GM23338 (cell line): ENCODE data around the gene ROBO1. TPM values are rescaled to one million over a fixed set of nuclear protein-coding genes. Genes with fewer than 3 reads are reported as not detected.

Experiments used
- ATAC-seq: fragments of 200-7000 bp; cut with Tn5 transposase; 3 replicates; pipeline ENCODE4 v1.9.1; 2020
- DNase-seq: peaks from one replicate; pipeline ENCODE4 v3.0.0-alpha.2; 2015; ENCODE audit warnings: low spot score
- H2AFZ ChIP-seq: fragments of 200-600 bp; sonication (generic); 2 replicates; pipeline ENCODE4 v1.8.0; 2016; ENCODE audit warnings: antibody characterized with exemption, mild to moderate bottlenecking, moderate library complexity
- H3F3A ChIP-seq: fragments of 200-600 bp; sonication (generic); replicated peaks from 2 replicates; pipeline ENCODE4 v1.8.0; 2017; ENCODE audit warnings: antibody characterized with exemption, mixed run types, low read depth
- H3K27ac ChIP-seq: fragments of 200-600 bp; sonication (generic); 2 replicates; pipeline ENCODE4 v1.6.1; 2016; ENCODE audit warnings: low read depth
- H3K27me3 ChIP-seq: fragments of 200-600 bp; sonication (generic); 2 replicates; pipeline ENCODE4 v1.8.0; 2016; ENCODE audit warnings: mild to moderate bottlenecking, mixed run types, moderate library complexity; ENCODE audit not compliant: insufficient read depth
- H3K36me3 ChIP-seq: fragments of 200-600 bp; sonication (generic); 2 replicates; pipeline ENCODE4 v1.8.0; 2016; ENCODE audit warnings: mild to moderate bottlenecking; ENCODE audit not compliant: insufficient read depth
- H3K4me1 ChIP-seq: fragments of 200-600 bp; sonication (generic); 2 replicates; pipeline ENCODE4 v1.8.0; 2016; ENCODE audit warnings: mild to moderate bottlenecking, moderate library complexity; ENCODE audit not compliant: insufficient read depth
- H3K4me2 ChIP-seq: fragments of 200-600 bp; sonication (generic); 2 replicates; pipeline ENCODE4 v1.7.1; 2017; ENCODE audit warnings: mixed run types
- H3K4me3 ChIP-seq: fragments of 200-600 bp; sonication (generic); 2 replicates; pipeline ENCODE4 v1.6.1; 2016; ENCODE audit warnings: mixed run types
- H3K79me2 ChIP-seq: fragments of 200-600 bp; sonication (generic); replicated peaks from 2 replicates; pipeline ENCODE4 v1.8.0; 2017; ENCODE audit warnings: mild to moderate bottlenecking; ENCODE audit not compliant: insufficient read depth
- H3K9me2 ChIP-seq: fragments of 200-600 bp; sonication (generic); 2 replicates; pipeline ENCODE4 v1.8.0; 2017; ENCODE audit not compliant: insufficient read depth
- H4K20me1 ChIP-seq: fragments of 200-600 bp; sonication (generic); replicated peaks from 2 replicates; pipeline ENCODE4 v1.8.0; 2017; ENCODE audit warnings: mild to moderate bottlenecking; ENCODE audit not compliant: insufficient read depth
- H3K27ac Mint-ChIP-seq: 2 replicates; pipeline ENCODE4 v1.8.0; 2020; ENCODE audit warnings: inconsistent platforms, mild to moderate bottlenecking, moderate library complexity, mixed read lengths
- H3K27me3 Mint-ChIP-seq: 3 replicates; pipeline ENCODE4 v1.8.0; 2022; ENCODE audit warnings: low read depth, mild to moderate bottlenecking, moderate library complexity, mixed read lengths, inconsistent platforms; ENCODE audit not compliant: insufficient read depth, poor library complexity
- H3K36me3 Mint-ChIP-seq: 3 replicates; pipeline ENCODE4 v1.8.0; 2021; ENCODE audit warnings: low read depth, mild to moderate bottlenecking, inconsistent platforms, moderate library complexity, mixed read lengths
- H3K4me1 Mint-ChIP-seq: 3 replicates; pipeline ENCODE4 v1.8.0; 2020; ENCODE audit warnings: mild to moderate bottlenecking, inconsistent platforms, mixed read lengths
- H3K4me3 Mint-ChIP-seq: 3 replicates; pipeline ENCODE4 v1.8.0; 2021; ENCODE audit warnings: moderate library complexity, mild to moderate bottlenecking, inconsistent platforms, mixed read lengths
- H3K9me3 Mint-ChIP-seq: 3 replicates; pipeline ENCODE4 v1.8.0; 2020; ENCODE audit warnings: moderate library complexity, mild to moderate bottlenecking, inconsistent platforms, mixed read lengths
- CREB1 ChIP-seq: fragments of 250-450 bp; sonication (Bioruptor Pico); IDR thresholded peaks from 2 replicates; pipeline ENCODE4 v1.5.0; 2020; ENCODE audit warnings: low read depth, mild to moderate bottlenecking, moderate library complexity
- EZH2 ChIP-seq: fragments of 200-600 bp; sonication (generic); IDR thresholded peaks from one replicate; pipeline ENCODE4 v1.8.0; 2017; ENCODE audit warnings: antibody characterized with exemption, mild to moderate bottlenecking, low read depth; ENCODE audit not compliant: unreplicated experiment
- EZH2phosphoT487 ChIP-seq: fragments of 200-600 bp; sonication (generic); IDR thresholded peaks from one replicate; pipeline ENCODE4 v1.8.1; 2018; ENCODE audit warnings: antibody characterized with exemption; ENCODE audit not compliant: unreplicated experiment
- JUNB ChIP-seq: IDR thresholded peaks from one replicate; pipeline ENCODE4 v1.6.1; 2016; ENCODE audit warnings: antibody characterized with exemption; ENCODE audit not compliant: unreplicated experiment
- NANOG ChIP-seq: IDR thresholded peaks from 2 replicates; pipeline ENCODE4 v1.6.1; 2016; ENCODE audit warnings: antibody characterized with exemption, borderline replicate concordance
- POLR2AphosphoS5 ChIP-seq: IDR thresholded peaks from 2 replicates; pipeline ENCODE4 v1.6.1; 2016; ENCODE audit warnings: antibody characterized with exemption, low read depth
- ZNF114 ChIP-seq: fragments of 250-450 bp; sonication (Bioruptor Pico); IDR thresholded peaks from 2 replicates; pipeline ENCODE4 v1.5.0; 2020; ENCODE audit warnings: mild to moderate bottlenecking, moderate library complexity
- ZNF331 ChIP-seq: fragments of 250-450 bp; sonication (Bioruptor Pico); IDR thresholded peaks from 2 replicates; pipeline ENCODE4 v1.5.0; 2020; ENCODE audit warnings: low read depth, mild to moderate bottlenecking, moderate library complexity
- ZNF462 ChIP-seq: fragments of 250-450 bp; sonication (Bioruptor Pico); IDR thresholded peaks from 2 replicates; pipeline ENCODE4 v1.5.0; 2020; ENCODE audit warnings: mild to moderate bottlenecking, moderate library complexity
- polyA plus RNA-seq: library from polyadenylated mRNA; unstranded; fragments of >200 nt; fragmentation: Nextera tagmentation; extraction: Ambion mirVana; gene quantifications from 2 replicates; pipeline ENCODE4 v1.2.1, GENCODE V29; 2016
- total RNA-seq: library from RNA; depleted of rRNA; stranded (reverse); fragments of >200 nt; shearing (Covaris generic); gene quantifications from 2 replicates; pipeline ENCODE4 v1.2.3, GENCODE V29; 2014

Gene ROBO1
- total and polyA plus RNA-seq, 2 experiments from 2014 or later, result 19.2 to 78.3 TPM

GRCh38 chr3:79146024-79146423, 621.8 kb downstream of the ROBO1 start (continued):
- no peak for TF ChIP-seq JUNB
- TF ChIP-seq ZNF331 (CRISPR knock-in tag), result no peak
- no peak for TF ChIP-seq CREB1
- no peak for TF ChIP-seq POLR2AphosphoS5
- TF ChIP-seq NANOG, result no peak
- TF ChIP-seq ZNF462, result no peak

- Mint-ChIP-seq H3K4me1 (peaks cover 19% of the 10 kb centered on the region), H3K27ac (no peak overlapping the region)
- TF ChIP-seq CREB1 (no peak), ZNF114 (CRISPR knock-in tag) (no peak), NANOG (no peak), ZNF462 (no peak), POLR2AphosphoS5 (no peak), EZH2phosphoT487 (no peak), JUNB (no peak), EZH2 (no peak), ZNF331 (CRISPR knock-in tag) (no peak)
Measured at GRCh38 chr3:79140708-79141107, 627.1 kb downstream of the ROBO1 start.

More at GRCh38 chr3:79140708-79141107, 627.1 kb downstream of the ROBO1 start:
- Histone ChIP-seq H3K4me3 (no peak overlapping the region), H3F3A (no peaks in the 10 kb centered on the region), H3K36me3 (no peaks in the 10 kb centered on the region), H3K27me3 (no peaks in the 10 kb centered on the region), H2AFZ (peak overlapping the region; percentile 50; the same call in 1 of the 2 replicates), H4K20me1 (no peaks in the 10 kb centered on the region), H3K9me2 (no peaks in the 10 kb centered on the region), H3K4me2 (no peak overlapping the region), H3K4me1 (peaks cover 6% of the 10 kb centered on the region; the same call in 1 of the 2 replicates), H3K79me2 (no peaks in the 10 kb centered on the region), H3K27ac (no peak overlapping the region)
- no peak for ATAC-seq
- H3K27me3 Mint-ChIP-seq, result peaks cover 2% of the 10 kb centered on the region
- H3K36me3 Mint-ChIP-seq, result no peaks in the 10 kb centered on the region
- H3K9me3 Mint-ChIP-seq, result no peaks in the 10 kb centered on the region
- no peak for DNase-seq
- no peak overlapping the region for H3K4me3 Mint-ChIP-seq
